GM23338 (cell line): ENCODE data around the gene CCNQ. TPM values are rescaled to one million over a fixed set of nuclear protein-coding genes. Genes with fewer than 3 reads are reported as not detected.

ENCODE experiments used
- ATAC-seq: fragments of 200-7000 bp; cut with Tn5 transposase; 3 replicates; pipeline ENCODE4 v1.9.1; 2020
- DNase-seq: peaks from one replicate; pipeline ENCODE4 v3.0.0-alpha.2; 2015; ENCODE audit warnings: low spot score
- H2AFZ ChIP-seq: fragments of 200-600 bp; sonication (generic); 2 replicates; pipeline ENCODE4 v1.8.0; 2016; ENCODE audit warnings: antibody characterized with exemption, mild to moderate bottlenecking, moderate library complexity
- H3F3A ChIP-seq: fragments of 200-600 bp; sonication (generic); replicated peaks from 2 replicates; pipeline ENCODE4 v1.8.0; 2017; ENCODE audit warnings: antibody characterized with exemption, mixed run types, low read depth
- H3K27ac ChIP-seq: fragments of 200-600 bp; sonication (generic); 2 replicates; pipeline ENCODE4 v1.6.1; 2016; ENCODE audit warnings: low read depth
- H3K27me3 ChIP-seq: fragments of 200-600 bp; sonication (generic); 2 replicates; pipeline ENCODE4 v1.8.0; 2016; ENCODE audit warnings: mild to moderate bottlenecking, mixed run types, moderate library complexity; ENCODE audit not compliant: insufficient read depth
- H3K36me3 ChIP-seq: fragments of 200-600 bp; sonication (generic); 2 replicates; pipeline ENCODE4 v1.8.0; 2016; ENCODE audit warnings: mild to moderate bottlenecking; ENCODE audit not compliant: insufficient read depth
- H3K4me1 ChIP-seq: fragments of 200-600 bp; sonication (generic); 2 replicates; pipeline ENCODE4 v1.8.0; 2016; ENCODE audit warnings: mild to moderate bottlenecking, moderate library complexity; ENCODE audit not compliant: insufficient read depth
- H3K4me2 ChIP-seq: fragments of 200-600 bp; sonication (generic); 2 replicates; pipeline ENCODE4 v1.7.1; 2017; ENCODE audit warnings: mixed run types
- H3K4me3 ChIP-seq: fragments of 200-600 bp; sonication (generic); 2 replicates; pipeline ENCODE4 v1.6.1; 2016; ENCODE audit warnings: mixed run types
- H3K79me2 ChIP-seq: fragments of 200-600 bp; sonication (generic); replicated peaks from 2 replicates; pipeline ENCODE4 v1.8.0; 2017; ENCODE audit warnings: mild to moderate bottlenecking; ENCODE audit not compliant: insufficient read depth
- H3K9me2 ChIP-seq: fragments of 200-600 bp; sonication (generic); 2 replicates; pipeline ENCODE4 v1.8.0; 2017; ENCODE audit not compliant: insufficient read depth
- H4K20me1 ChIP-seq: fragments of 200-600 bp; sonication (generic); replicated peaks from 2 replicates; pipeline ENCODE4 v1.8.0; 2017; ENCODE audit warnings: mild to moderate bottlenecking; ENCODE audit not compliant: insufficient read depth
- H3K27ac Mint-ChIP-seq: 2 replicates; pipeline ENCODE4 v1.8.0; 2020; ENCODE audit warnings: inconsistent platforms, mild to moderate bottlenecking, moderate library complexity, mixed read lengths
- H3K27me3 Mint-ChIP-seq: 3 replicates; pipeline ENCODE4 v1.8.0; 2022; ENCODE audit warnings: low read depth, mild to moderate bottlenecking, moderate library complexity, mixed read lengths, inconsistent platforms; ENCODE audit not compliant: insufficient read depth, poor library complexity
- H3K36me3 Mint-ChIP-seq: 3 replicates; pipeline ENCODE4 v1.8.0; 2021; ENCODE audit warnings: low read depth, mild to moderate bottlenecking, inconsistent platforms, moderate library complexity, mixed read lengths
- H3K4me1 Mint-ChIP-seq: 3 replicates; pipeline ENCODE4 v1.8.0; 2020; ENCODE audit warnings: mild to moderate bottlenecking, inconsistent platforms, mixed read lengths
- H3K4me3 Mint-ChIP-seq: 3 replicates; pipeline ENCODE4 v1.8.0; 2021; ENCODE audit warnings: moderate library complexity, mild to moderate bottlenecking, inconsistent platforms, mixed read lengths
- H3K9me3 Mint-ChIP-seq: 3 replicates; pipeline ENCODE4 v1.8.0; 2020; ENCODE audit warnings: moderate library complexity, mild to moderate bottlenecking, inconsistent platforms, mixed read lengths
- CTCF ChIP-seq, 2 experiments: fragments of 200-600 bp in 1 of 2; sonication (generic) in 1 of 2; conservative IDR thresholded peaks; 2 replicates each; pipeline versions ENCODE4 v1.5.1 to v1.6.1; 2016 to 2017; ENCODE audit warnings: antibody characterized with exemption in 2 of 2, low read depth in 2 of 2, mild to moderate bottlenecking in 2 of 2, moderate library complexity in 1 of 2
- EZH2 ChIP-seq: fragments of 200-600 bp; sonication (generic); IDR thresholded peaks from one replicate; pipeline ENCODE4 v1.8.0; 2017; ENCODE audit warnings: antibody characterized with exemption, mild to moderate bottlenecking, low read depth; ENCODE audit not compliant: unreplicated experiment
- EZH2phosphoT487 ChIP-seq: fragments of 200-600 bp; sonication (generic); IDR thresholded peaks from one replicate; pipeline ENCODE4 v1.8.1; 2018; ENCODE audit warnings: antibody characterized with exemption; ENCODE audit not compliant: unreplicated experiment
- NANOG ChIP-seq: IDR thresholded peaks from 2 replicates; pipeline ENCODE4 v1.6.1; 2016; ENCODE audit warnings: antibody characterized with exemption, borderline replicate concordance
- POLR2AphosphoS5 ChIP-seq: IDR thresholded peaks from 2 replicates; pipeline ENCODE4 v1.6.1; 2016; ENCODE audit warnings: antibody characterized with exemption, low read depth
- REST ChIP-seq: IDR thresholded peaks from one replicate; pipeline ENCODE4 v1.6.1; 2018; ENCODE audit warnings: antibody characterized with exemption; ENCODE audit not compliant: unreplicated experiment
- STAT1 ChIP-seq: IDR thresholded peaks from one replicate; pipeline ENCODE4 v1.6.1; 2016; ENCODE audit warnings: antibody characterized with exemption; ENCODE audit not compliant: unreplicated experiment
- ZNF114 ChIP-seq: fragments of 250-450 bp; sonication (Bioruptor Pico); IDR thresholded peaks from 2 replicates; pipeline ENCODE4 v1.5.0; 2020; ENCODE audit warnings: mild to moderate bottlenecking, moderate library complexity
- ZNF331 ChIP-seq: fragments of 250-450 bp; sonication (Bioruptor Pico); IDR thresholded peaks from 2 replicates; pipeline ENCODE4 v1.5.0; 2020; ENCODE audit warnings: low read depth, mild to moderate bottlenecking, moderate library complexity
- polyA plus RNA-seq: library from polyadenylated mRNA; unstranded; fragments of >200 nt; fragmentation: Nextera tagmentation; extraction: Ambion mirVana; gene quantifications from 2 replicates; pipeline ENCODE4 v1.2.1, GENCODE V29; 2016
- total RNA-seq: library from RNA; depleted of rRNA; stranded (reverse); fragments of >200 nt; shearing (Covaris generic); gene quantifications from 2 replicates; pipeline ENCODE4 v1.2.3, GENCODE V29; 2014
- TF ChIP-seq, protein P1 (sequence below): fragments of 250-450 bp; sonication (Bioruptor Pico); IDR thresholded peaks from 2 replicates; pipeline ENCODE4 v1.5.0; 2020; ENCODE audit warnings: mild to moderate bottlenecking, moderate library complexity

Gene CCNQ
- total and polyA plus RNA-seq, 2 experiments from 2014 or later = 19.4 to 30.2 TPM

DNA sequence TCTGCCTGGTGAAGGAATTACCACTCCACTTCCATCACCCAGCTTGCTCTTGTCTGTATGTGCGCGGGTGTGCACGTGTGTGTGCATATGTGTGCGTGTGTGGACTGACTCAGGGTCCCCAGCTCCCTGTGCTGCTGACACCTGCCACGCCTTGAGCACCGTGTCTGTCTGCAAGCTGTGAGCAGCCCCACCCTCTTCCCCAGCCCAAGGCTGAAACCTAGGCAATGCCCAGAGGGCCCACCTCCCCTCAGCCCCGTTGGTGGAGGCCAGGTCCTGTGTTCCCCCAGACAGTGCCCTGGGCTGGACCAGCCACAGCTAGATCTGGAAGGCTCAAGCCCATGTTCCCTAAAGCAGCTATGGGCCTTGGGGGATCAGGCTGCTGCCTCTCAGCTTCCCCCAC lies 2.0 kb upstream of the CCNQ start:
- H3K9me3 Mint-ChIP-seq = no peaks in the 10 kb centered on the region
- no peak for DNase-seq
- no peak overlapping the region for H3K4me2 ChIP-seq
- no peaks in the 10 kb centered on the region for H3K4me1 ChIP-seq
- no peaks in the 10 kb centered on the region for H3K9me2 ChIP-seq
- H3K27ac Mint-ChIP-seq = no peak overlapping the region
- H3K36me3 ChIP-seq = no peaks in the 10 kb centered on the region
- H3K4me3 ChIP-seq = no peak overlapping the region
- no peaks in the 10 kb centered on the region; the same call in 1 of the 2 replicates for H4K20me1 ChIP-seq
- H2AFZ ChIP-seq = no peak overlapping the region
- TF ChIP-seq, protein P1, sequence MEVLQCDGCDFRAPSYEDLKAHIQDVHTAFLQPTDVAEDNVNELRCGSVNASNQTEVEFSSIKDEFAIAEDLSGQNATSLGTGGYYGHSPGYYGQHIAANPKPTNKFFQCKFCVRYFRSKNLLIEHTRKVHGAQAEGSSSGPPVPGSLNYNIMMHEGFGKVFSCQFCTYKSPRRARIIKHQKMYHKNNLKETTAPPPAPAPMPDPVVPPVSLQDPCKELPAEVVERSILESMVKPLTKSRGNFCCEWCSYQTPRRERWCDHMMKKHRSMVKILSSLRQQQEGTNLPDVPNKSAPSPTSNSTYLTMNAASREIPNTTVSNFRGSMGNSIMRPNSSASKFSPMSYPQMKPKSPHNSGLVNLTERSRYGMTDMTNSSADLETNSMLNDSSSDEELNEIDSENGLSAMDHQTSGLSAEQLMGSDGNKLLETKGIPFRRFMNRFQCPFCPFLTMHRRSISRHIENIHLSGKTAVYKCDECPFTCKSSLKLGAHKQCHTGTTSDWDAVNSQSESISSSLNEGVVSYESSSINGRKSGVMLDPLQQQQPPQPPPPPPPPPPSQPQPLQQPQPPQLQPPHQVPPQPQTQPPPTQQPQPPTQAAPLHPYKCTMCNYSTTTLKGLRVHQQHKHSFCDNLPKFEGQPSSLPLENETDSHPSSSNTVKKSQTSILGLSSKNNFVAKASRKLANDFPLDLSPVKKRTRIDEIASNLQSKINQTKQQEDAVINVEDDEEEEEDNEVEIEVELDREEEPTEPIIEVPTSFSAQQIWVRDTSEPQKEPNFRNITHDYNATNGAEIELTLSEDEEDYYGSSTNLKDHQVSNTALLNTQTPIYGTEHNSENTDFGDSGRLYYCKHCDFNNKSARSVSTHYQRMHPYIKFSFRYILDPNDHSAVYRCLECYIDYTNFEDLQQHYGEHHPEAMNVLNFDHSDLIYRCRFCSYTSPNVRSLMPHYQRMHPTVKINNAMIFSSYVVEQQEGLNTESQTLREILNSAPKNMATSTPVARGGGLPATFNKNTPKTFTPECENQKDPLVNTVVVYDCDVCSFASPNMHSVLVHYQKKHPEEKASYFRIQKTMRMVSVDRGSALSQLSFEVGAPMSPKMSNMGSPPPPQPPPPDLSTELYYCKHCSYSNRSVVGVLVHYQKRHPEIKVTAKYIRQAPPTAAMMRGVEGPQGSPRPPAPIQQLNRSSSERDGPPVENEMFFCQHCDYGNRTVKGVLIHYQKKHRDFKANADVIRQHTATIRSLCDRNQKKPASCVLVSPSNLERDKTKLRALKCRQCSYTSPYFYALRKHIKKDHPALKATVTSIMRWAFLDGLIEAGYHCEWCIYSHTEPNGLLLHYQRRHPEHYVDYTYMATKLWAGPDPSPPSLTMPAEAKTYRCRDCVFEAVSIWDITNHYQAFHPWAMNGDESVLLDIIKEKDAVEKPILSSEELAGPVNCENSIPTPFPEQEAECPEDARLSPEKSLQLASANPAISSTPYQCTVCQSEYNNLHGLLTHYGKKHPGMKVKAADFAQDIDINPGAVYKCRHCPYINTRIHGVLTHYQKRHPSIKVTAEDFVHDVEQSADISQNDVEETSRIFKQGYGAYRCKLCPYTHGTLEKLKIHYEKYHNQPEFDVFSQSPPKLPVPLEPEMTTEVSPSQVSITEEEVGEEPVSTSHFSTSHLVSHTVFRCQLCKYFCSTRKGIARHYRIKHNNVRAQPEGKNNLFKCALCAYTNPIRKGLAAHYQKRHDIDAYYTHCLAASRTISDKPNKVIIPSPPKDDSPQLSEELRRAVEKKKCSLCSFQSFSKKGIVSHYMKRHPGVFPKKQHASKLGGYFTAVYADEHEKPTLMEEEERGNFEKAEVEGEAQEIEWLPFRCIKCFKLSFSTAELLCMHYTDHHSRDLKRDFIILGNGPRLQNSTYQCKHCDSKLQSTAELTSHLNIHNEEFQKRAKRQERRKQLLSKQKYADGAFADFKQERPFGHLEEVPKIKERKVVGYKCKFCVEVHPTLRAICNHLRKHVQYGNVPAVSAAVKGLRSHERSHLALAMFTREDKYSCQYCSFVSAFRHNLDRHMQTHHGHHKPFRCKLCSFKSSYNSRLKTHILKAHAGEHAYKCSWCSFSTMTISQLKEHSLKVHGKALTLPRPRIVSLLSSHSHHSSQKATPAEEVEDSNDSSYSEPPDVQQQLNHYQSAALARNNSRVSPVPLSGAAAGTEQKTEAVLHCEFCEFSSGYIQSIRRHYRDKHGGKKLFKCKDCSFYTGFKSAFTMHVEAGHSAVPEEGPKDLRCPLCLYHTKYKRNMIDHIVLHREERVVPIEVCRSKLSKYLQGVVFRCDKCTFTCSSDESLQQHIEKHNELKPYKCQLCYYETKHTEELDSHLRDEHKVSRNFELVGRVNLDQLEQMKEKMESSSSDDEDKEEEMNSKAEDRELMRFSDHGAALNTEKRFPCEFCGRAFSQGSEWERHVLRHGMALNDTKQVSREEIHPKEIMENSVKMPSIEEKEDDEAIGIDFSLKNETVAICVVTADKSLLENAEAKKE (CRISPR knock-in tag) = no peak
- TF ChIP-seq NANOG = no peak
- TF ChIP-seq POLR2AphosphoS5 = no peak
- no peak for TF ChIP-seq EZH2
- TF ChIP-seq EZH2phosphoT487 = no peak
- TF ChIP-seq STAT1 = no peak
- no peak for TF ChIP-seq ZNF331 (CRISPR knock-in tag)
- no peak for TF ChIP-seq CTCF (conservative IDR thresholded peaks at IDR 0.05; ENCODE audit: low read depth in 2 of 2)
- TF ChIP-seq ZNF114 = no peak
- no peak for TF ChIP-seq REST
- H3K4me1 Mint-ChIP-seq = peaks cover 11% of the 10 kb centered on the region
- H3K4me3 Mint-ChIP-seq = no peak overlapping the region
- no peaks in the 10 kb centered on the region for H3F3A ChIP-seq
- H3K27me3 ChIP-seq = peaks cover 4% of the 10 kb centered on the region; the same call in 1 of the 2 replicates
- H3K36me3 Mint-ChIP-seq = no peaks in the 10 kb centered on the region; the same call in 2 of the 3 replicates
- peaks cover 5% of the 10 kb centered on the region for H3K27me3 Mint-ChIP-seq
- peaks cover 8% of the 10 kb centered on the region for H3K79me2 ChIP-seq
- H3K27ac ChIP-seq = no peak overlapping the region
- no peak for ATAC-seq
